ENCODE measurements around the gene LRRC45.
A peak's percentile ranks its signal among the peaks of the same experiment; 100 is the strongest.

LRRC45 gene

GRCh38 chr17:82053556-82054263 is 30.6 kb downstream of the LRRC45 start:
- no peak for DNase-seq

DNA sequence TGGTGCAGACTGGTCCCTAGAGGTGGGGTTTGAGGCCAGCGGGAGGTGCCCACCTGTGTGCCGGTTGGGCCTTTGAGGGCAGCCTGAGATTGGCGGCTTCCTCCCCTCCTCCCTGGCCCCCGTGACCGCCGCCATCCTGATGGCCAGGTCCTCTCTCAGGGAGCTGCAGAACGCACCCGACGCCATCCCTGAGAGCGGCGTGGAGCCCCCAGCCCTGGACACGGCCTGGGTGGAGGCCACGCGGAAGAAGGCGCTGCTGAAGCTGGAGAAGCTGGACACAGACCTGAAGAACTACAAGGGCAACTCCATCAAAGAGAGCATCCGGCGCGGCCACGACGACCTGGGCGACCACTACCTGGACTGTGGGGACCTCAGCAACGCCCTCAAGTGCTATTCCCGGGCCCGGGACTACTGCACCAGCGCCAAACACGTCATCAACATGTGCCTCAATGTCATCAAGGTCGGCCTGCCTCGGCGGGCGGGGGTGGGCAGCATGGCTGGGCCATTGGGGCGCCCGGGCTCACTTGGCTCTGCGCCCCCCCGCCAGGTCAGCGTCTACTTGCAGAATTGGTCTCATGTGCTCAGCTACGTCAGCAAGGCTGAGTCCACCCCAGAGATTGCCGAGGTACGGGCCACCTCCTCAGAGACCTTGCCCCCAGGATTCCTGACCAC is 31.4 kb downstream of the LRRC45 start:
- no peak for DNase-seq

DNA sequence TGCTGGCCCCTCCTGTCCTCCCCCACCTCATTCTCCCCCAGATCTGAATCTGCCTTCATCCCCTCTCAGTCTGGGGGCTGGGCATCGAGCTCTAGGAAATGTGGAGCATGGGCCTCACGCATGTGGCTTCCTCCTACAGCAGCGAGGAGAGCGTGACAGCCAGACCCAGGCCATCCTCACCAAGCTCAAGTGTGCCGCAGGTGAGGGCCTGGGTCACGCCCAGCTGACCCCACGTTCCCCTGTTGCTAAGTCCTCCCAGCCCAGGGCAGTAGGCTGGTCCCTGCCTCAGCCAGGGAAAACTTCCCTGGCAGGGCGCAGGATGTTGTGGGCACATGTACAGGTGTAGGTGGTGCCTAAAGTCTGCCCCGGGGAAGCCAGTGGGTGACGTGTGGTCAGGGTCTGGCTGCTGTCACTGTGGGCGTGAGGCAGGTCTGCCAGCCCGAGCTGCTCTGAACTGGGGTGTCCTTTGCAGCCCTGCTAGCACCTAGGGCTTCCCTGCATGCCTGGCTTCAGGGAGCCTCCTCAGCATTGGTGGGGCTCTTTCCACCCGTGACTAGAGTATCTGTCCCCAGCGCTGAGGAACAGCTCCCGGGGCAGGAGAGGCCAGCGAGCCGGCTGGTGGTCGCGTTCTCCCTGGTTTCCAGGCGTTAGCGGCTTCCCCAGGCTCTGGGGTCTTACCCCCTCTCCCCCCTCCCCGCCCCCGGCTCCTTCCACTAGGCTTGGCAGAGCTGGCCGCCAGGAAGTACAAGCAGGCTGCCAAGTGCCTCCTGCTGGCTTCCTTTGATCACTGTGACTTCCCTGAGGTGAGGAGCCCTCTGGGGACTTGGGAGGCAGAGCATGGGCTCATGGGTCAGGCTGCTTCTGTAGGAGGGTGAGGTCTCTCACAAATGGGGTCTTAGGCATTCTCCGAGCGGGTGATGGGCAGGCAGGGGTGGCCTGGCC is 32.2 kb downstream of the LRRC45 start:
- no peak for DNase-seq

DNA sequence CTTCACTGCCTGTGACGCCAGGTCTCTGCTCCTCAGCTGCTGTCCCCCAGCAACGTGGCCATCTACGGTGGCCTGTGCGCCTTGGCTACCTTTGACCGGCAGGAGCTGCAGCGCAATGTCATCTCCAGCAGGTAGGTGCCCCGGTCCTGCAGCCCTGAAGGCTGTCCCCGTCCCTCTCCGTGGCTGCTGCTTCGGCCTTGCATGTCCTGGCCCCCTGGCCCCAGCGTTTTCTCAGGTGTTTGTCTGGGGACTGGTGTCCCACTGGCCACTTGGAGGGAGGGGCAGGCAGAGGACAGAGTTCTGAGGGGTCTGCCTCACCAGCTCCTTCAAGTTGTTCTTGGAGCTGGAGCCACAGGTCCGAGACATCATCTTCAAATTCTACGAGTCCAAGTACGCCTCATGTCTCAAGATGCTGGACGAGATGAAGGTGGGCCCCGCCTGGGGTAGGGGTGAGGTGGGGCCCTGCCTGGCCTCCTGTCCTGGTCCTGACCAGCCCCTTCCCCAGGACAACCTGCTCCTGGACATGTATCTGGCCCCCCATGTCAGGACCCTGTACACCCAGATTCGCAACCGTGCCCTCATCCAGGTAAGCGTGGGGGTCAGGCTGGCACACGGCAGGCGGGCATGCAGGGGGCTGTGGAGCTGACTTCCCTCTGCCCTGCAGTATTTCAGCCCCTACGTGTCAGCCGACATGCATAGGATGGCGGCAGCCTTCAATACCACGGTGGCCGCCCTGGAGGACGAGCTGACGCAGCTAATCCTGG is 33.0 kb downstream of the LRRC45 start:
- no peak for DNase-seq

GRCh38 chr17:82056729-82057621 is 33.9 kb downstream of the LRRC45 start:
- DNase-seq: no peak

- DNase-seq: no peak
Observed at GRCh38 chr17:82058230-82058854, 35.2 kb downstream of the LRRC45 start.

DNA sequence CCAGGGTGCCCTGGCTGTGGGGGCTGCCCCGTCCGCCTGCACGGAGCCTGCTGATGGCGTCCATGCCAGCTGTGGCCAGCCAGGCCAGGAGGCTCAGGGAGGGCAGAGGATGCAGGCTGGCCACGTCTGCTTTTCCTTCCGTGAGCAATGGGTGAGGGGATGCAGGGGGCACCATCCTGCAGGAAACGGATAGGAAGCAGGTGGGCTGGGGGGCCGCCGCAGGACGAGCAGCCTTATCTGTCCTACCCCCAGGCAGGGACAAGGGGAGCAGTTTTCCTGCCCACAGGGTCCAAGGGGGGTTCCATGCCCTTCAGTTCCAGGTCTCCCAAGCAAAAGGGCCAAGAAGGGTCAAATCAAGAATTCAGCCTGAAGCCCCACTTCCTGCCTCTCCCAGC is 35.7 kb downstream of the LRRC45 start:
- DNase-seq: no peak

GRCh38 chr17:82059272-82060000 is 36.3 kb downstream of the LRRC45 start:
- DNase-seq: no peak

DNA sequence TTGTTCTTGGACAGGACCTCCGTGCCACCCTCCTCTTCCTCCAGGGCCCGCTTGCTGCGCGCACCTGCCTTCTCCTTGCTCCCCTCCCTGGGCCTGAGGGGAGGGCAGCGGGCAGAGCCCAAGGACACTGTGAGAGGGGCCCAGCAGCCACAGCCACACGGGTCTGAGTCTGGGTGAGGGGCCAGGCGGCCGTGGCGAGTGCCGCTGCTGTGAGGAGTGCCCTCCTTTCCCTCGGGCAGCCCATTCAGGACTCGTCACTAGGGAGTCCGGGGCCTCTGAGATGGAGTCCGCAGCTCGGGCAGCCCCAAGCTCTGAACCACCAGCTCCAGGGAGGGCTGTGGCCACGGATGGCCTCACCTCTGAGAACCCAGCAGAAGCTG is 36.9 kb downstream of the LRRC45 start:
- no peak for DNase-seq

- DNase-seq: no peak
Observed at GRCh38 chr17:82060614-82061013, 37.5 kb downstream of the LRRC45 start.

- no peak for DNase-seq
Observed at GRCh38 chr17:82061047-82061925, 38.2 kb downstream of the LRRC45 start.

DNA sequence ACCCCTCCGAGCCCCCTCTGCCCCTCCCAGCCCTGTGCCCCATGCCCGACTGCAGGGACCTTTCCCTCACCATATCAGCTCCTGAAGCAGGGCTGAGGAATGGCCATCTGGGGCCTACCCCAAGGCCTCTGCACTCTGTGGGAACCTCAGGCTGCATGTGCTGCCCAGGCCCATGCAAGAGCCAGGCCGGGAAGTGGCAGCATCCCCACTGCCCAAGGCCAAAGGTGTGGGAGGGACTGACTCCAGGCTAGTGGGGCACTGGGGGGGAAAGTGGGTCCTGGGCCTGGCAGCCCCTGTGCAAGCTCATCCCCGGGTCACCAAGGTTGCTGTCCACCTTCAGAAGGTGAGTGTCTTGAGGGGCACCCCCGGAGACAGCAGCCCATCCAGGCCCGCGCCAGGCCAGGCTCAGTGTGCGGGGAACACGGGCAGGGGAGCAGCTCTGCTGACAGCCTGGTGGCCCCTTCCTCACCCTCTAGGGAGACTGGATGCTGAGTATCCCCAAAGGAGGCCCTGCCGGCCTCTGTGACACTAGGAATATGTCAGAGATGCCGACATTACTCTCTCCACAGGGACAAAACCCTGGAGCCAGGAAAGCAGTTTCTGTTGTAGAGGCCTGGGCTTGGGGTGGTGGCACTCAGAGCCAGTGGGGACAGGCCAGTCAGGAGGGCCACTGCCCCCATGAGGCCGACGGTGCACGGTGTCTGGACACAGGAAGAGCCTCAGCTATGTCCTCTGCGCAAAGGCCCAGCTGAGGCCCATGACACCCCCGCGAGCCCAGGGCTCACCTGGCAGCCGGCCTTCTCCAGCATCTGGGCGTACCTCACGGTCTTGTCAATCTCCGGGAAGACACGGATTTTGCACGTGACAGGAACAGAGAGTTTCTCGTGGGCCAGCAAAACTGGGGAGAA is 39.2 kb downstream of the LRRC45 start:
- DNase-seq: no peak

GRCh38 chr17:82062984-82063368 is 39.9 kb downstream of the LRRC45 start:
- no peak for DNase-seq

GRCh38 chr17:82063424-82064415 is 40.6 kb downstream of the LRRC45 start:
- DNase-seq: no peak

GRCh38 chr17:82064433-82065192 is 41.5 kb downstream of the LRRC45 start:
- DNase-seq: peak; percentile 76

- no peak for DNase-seq
Observed at GRCh38 chr17:82065193-82065637, 42.1 kb downstream of the LRRC45 start.

Data from RPMI8226 (cell line).